GM19099 (cell line): ENCODE measurements around the gene IGFBP6.

Experiments
- POLR2A ChIP-seq: IDR thresholded peaks from 3 replicates; pipeline ENCODE4 v1.6.1; 2011; ENCODE audit warnings: low read depth; ENCODE audit not compliant: insufficient read length; ENCODE audit errors: extremely low read depth

IGFBP6 gene

DNA sequence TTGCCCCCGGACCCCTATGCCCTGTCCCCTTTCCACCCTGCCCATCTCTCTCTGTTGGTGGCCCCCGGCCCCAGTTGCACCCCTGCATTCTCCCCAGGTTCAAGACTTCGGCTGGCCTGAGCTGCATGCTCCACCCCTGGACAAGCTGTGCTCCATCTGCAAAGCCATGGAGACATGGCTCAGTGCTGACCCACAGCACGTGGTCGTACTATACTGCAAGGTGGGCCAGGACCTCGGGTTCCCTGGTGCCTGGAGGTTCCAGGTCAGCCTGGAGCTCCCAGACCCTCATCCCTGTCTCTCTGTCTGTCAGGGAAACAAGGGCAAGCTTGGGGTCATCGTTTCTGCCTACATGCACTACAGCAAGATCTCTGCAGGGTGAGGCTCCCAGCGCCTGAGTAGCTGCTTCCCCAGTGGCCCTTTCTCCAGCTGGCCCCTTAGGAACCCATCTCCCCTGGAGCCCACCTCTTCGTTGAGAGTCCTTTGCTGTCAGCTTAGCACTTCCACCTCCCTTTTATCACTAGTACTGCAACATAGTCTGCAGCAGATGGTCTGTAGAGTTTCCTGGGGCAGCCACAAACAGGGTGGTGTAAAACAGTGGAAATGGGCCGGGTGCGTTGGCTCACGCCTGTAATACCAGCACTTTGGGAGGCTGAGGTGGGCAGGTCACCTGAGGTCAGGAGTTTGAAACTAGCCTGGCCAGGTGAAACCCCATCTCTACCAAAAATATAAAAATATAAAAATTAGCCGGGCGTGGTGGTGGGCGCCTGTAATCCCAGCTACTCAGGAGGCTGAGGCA is 41.8 kb upstream of the IGFBP6 start:
- TF ChIP-seq POLR2A: no peak

DNA sequence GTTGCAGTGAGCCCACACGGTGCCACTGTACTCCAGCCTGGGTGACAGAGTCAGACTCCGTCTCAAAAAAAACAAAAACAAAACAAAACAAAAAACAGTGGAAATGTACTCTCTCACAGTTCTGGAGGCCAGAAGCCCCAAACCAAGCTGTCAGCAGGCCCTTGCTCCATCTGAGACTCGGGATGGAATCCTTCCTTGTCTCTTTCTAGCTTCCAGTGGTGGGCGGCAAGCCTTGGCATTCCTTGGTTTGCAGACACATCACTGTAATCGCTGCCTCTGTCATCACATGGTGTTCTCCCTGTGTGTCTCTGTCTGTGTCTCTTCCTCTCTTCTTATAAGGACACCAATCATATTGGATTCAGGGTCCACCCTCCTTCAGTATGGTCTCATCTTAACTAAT is 41.2 kb upstream of the IGFBP6 start:
- TF ChIP-seq POLR2A: no peak

DNA sequence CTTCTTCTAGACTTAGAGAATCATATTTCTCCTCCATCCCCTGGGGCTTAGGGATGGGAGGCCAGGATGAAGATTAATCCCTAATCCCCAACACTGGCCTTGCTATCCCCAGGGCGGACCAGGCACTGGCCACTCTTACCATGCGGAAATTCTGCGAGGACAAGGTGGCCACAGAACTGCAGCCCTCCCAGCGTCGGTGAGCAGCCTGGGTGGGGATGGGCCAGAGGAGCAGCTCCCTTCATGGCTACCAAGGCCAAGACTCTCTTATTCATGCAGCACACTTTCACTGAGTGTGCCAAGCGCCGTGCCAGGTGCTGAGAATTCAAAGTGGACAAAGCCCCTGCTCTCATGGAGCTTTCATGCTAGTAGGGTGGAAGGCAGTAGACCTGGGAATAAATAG is 40.6 kb upstream of the IGFBP6 start:
- no peak for TF ChIP-seq POLR2A

DNA sequence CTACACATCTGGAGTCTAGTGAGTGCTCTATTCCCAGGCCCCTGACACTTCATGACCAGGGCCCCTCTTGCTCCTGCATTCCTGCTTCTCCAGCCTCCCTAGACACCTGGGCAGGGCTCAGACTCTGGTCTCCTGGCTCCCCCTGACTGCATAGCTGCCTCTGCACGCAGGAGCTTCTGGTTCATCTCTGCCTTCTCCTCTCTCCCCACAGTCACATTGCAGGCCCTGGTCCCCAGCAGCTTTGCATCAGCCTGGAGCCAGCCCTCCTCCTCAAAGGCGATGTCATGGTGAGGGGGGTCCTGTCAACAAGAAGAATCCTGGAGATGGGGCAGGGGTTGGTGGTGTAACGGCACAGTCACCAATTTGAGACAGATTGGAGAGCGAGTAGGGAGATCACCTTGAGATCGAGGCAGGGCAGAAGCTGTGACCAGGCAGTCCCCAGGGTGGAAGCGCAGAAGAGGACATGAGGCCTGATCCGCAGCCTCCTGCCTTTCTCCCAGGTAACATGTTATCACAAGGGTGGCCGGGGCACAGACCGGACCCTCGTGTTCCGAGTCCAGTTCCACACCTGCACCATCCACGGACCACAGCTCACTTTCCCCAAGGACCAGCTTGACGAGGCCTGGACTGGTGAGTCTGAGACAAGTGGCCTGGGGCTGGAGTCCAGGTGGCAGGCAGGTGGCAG is 39.5 kb upstream of the IGFBP6 start:
- TF ChIP-seq POLR2A: no peak

DNA sequence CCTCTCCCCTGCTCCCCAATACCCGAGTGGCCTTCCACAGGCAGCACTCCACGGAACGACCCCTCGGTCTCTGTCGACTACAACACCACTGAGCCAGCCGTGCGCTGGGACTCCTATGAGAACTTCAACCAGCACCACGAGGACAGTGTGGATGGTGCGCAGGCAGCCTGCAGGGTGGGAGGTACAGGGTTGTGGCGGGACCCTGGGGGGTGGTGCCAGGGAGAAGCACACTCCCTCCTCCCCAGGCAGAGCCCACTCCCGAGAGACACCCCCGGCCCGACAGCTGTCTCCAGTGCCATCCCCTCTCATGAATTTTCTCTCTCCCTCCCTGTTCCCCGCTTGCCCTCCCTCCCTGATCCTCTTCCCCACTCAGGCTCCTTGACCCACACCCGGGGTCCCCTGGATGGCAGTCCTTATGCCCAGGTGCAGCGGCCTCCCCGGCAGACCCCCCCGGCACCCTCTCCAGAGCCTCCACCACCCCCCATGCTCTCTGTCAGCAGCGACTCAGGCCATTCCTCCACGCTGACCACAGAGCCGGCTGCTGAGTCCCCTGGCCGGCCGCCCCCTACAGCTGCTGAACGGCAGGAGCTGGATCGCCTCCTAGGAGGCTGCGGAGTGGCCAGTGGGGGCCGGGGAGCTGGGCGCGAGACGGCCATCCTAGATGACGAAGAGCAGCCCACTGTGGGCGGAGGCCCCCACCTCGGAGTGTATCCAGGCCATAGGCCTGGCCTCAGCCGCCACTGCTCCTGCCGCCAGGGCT is 38.6 kb upstream of the IGFBP6 start:
- TF ChIP-seq POLR2A: no peak

DNA sequence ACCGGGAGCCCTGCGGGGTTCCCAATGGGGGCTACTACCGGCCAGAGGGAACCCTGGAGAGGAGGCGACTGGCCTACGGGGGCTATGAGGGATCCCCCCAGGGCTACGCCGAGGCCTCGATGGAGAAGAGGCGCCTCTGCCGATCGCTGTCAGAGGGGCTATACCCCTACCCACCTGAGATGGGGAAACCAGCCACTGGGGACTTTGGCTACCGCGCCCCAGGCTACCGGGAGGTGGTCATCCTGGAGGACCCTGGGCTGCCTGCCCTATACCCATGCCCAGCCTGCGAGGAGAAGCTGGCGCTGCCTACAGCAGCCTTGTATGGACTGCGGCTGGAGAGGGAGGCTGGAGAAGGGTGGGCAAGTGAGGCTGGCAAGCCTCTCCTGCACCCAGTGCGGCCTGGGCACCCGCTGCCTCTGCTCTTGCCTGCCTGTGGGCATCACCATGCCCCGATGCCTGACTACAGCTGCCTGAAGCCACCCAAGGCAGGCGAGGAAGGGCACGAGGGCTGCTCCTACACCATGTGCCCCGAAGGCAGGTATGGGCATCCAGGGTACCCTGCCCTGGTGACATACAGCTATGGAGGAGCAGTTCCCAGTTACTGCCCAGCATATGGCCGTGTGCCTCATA is 37.9 kb upstream of the IGFBP6 start:
- TF ChIP-seq POLR2A: no peak

DNA sequence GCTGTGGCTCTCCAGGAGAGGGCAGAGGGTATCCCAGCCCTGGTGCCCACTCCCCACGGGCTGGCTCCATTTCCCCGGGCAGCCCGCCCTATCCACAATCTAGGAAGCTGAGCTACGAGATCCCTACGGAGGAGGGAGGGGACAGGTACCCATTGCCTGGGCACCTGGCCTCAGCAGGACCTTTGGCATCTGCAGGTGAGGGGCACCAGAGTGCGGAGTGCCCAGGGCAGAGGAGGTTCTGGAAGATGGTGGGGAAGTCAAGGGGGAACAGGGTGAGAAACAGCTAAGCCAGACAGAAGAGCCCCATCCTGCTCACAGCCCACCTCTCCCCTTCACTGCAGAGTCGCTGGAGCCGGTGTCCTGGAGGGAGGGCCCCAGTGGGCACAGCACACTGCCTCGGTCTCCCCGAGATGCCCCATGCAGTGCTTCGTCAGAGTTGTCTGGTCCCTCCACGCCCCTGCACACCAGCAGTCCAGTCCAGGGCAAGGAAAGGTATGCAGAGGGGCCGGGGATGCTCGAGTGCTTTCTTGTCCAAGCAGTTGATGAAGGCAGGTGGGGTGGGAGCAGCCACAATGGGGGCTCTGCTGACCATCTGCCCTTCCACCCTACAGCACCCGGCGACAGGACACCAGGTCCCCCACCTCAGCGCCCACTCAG is 37.3 kb upstream of the IGFBP6 start:
- no peak for TF ChIP-seq POLR2A

DNA sequence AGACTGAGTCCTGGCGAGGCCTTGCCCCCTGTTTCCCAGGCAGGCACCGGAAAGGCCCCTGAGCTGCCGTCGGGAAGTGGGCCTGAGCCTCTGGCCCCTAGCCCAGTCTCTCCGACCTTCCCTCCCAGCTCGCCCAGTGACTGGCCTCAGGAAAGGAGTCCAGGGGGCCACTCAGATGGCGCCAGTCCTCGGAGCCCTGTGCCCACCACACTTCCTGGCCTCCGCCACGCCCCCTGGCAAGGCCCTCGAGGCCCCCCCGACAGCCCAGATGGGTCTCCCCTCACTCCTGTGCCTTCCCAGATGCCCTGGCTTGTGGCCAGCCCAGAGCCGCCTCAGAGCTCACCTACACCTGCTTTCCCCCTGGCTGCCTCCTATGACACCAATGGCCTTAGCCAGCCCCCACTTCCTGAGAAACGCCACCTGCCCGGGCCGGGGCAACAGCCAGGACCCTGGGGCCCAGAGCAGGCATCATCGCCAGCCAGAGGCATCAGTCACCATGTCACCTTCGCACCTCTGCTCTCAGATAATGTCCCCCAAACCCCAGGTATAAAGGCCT is 36.7 kb upstream of the IGFBP6 start:
- TF ChIP-seq POLR2A: no peak

DNA sequence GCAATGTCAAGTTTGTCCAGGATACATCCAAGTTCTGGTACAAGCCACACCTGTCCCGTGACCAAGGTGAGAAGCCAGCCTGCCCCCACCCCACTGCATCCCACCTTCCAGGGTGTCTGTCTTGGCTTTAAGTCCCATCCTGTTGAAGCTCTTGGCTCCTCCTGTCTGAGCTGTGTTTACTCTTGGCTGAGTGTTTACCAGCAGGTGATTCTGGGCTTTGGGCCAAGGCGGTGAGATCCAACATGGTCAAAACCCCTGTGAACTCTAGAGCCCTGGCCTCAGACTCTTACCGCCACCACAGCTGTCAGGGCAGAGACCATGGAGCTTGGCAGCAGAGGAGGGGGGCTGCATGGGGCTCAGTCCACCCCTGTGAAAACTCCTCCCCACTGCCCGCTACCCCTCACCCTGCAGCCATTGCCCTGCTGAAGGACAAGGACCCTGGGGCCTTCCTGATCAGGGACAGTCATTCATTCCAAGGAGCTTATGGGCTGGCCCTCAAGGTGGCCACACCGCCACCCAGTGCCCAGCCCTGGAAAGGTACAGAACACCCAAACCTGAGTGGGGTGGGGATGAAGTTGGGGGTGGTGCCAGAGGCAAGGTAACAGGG is 36.0 kb upstream of the IGFBP6 start:
- TF ChIP-seq POLR2A: no peak

DNA sequence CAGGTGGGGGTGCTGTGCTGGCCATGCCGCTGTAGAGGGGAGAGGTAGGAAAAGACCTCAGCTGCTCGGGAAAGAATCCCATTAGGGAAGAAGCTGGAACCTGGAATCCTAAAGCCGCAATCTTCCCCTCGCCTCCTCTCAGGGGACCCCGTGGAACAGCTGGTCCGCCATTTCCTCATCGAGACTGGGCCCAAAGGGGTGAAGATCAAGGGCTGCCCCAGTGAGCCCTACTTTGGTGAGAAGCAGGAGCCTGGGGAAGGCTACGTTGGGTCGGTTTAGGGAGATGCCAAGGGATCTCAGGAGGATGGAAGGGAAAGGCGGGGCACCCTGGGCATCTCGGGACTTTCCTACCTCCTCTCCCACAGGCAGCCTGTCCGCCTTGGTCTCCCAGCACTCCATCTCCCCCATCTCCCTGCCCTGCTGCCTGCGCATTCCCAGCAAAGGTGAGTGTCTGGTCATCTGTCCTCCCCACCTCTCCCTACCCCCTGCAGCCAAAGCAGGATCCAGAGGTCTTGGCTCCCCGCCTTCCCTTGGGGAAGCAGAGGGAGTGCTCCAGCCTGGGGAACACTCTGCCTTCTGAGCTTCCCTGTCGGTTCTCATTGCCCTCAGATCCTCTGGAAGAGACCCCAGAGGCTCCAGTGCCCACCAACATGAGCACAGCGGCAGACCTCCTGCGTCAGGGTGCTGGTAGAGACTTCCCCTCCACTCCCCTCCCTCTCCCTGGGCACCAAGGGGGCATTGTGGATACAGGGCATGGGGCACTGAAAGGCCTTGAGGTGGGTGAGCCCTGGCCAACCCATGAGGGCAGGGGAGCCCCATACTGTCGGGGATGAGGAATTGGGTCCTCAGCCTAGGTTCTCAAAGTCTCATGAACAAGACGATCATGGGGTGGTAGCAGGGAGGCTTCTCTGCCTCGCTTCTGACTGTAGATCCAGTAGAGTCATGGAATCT is 35.2 kb upstream of the IGFBP6 start:
- TF ChIP-seq POLR2A: no peak

DNA sequence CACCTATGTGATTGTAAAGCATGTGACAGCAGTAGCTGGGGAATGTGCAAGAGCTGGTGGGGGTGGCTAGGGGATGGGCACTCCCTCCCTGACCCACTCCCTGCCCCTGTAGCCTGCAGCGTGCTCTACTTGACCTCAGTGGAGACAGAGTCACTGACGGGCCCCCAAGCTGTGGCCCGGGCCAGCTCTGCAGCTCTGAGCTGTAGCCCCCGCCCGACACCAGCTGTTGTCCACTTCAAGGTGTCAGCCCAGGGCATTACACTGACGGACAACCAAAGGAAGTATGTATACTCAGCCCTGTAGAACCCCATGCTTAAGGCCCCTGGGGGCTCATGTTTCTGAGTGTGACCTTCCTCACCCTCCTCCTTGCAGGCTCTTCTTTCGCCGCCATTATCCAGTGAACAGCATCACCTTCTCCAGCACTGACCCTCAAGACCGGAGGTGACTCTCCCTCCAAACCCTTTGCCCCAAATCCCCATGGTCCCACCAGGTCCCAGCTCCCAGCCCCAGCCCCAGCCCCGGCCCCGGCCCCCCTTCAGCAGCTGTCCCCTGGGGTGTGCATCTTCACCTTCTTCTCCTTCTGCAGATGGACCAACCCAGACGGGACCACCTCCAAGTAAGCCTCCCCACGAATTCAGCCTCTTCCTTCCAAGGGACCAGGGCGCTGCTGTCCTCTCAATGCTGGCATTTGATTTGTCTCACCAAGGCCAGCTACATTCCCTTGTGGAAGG is 34.3 kb upstream of the IGFBP6 start:
- TF ChIP-seq POLR2A: no peak
